GM12873 (cell line): ENCODE data around the gene TMPRSS3.

Experiments used
- CTCF ChIP-seq: IDR thresholded peaks from 2 replicates; pipeline ENCODE4 v1.5.1; 2012; ENCODE audit warnings: low read depth, mild to moderate bottlenecking, moderate library complexity, low read length, control low read depth; ENCODE audit not compliant: insufficient read depth; ENCODE audit errors: missing control alignments

TMPRSS3 gene

GRCh38 chr21:42395905-42396651 lies at the start of gene TMPRSS3:
Gene TMPRSS3, minus strand, starts transcription at chr21:42396052. Its CDS starts 635 bp downstream, at chr21:42395417.
- no peak for TF ChIP-seq CTCF

- no peak for TF ChIP-seq CTCF
Observed at GRCh38 chr21:42445311-42445710, 49.5 kb upstream of the TMPRSS3 start.

- no peak for TF ChIP-seq CTCF
Observed at GRCh38 chr21:42444745-42445059, 48.9 kb upstream of the TMPRSS3 start.

- no peak for TF ChIP-seq CTCF
Observed at GRCh38 chr21:42443876-42444744, 48.3 kb upstream of the TMPRSS3 start.

GRCh38 chr21:42443181-42443785 lies 47.4 kb upstream of the TMPRSS3 start:
- no peak for TF ChIP-seq CTCF

- TF ChIP-seq CTCF: no peak
Observed at GRCh38 chr21:42441963-42442362, 46.1 kb upstream of the TMPRSS3 start.

GRCh38 chr21:42440187-42440792 lies 44.4 kb upstream of the TMPRSS3 start:
- TF ChIP-seq CTCF: no peak
